GM23338 (cell line): ENCODE results near the gene GSG1L.

ENCODE experiments used
- EZH2 ChIP-seq: fragments of 200-600 bp; sonication (generic); IDR thresholded peaks from one replicate; pipeline ENCODE4 v1.8.0; 2017; ENCODE audit warnings: antibody characterized with exemption, mild to moderate bottlenecking, low read depth; ENCODE audit not compliant: unreplicated experiment
- POLR2AphosphoS5 ChIP-seq: IDR thresholded peaks from 2 replicates; pipeline ENCODE4 v1.6.1; 2016; ENCODE audit warnings: antibody characterized with exemption, low read depth
- STAT1 ChIP-seq: IDR thresholded peaks from one replicate; pipeline ENCODE4 v1.6.1; 2016; ENCODE audit warnings: antibody characterized with exemption; ENCODE audit not compliant: unreplicated experiment
- TF ChIP-seq, protein P1 (sequence below): IDR thresholded peaks from one replicate; pipeline ENCODE4 v1.6.1; 2018; ENCODE audit warnings: antibody characterized with exemption; ENCODE audit not compliant: unreplicated experiment
- TF ChIP-seq, protein P2 (sequence below), 2 experiments: fragments of 200-600 bp in 1 of 2; sonication (generic) in 1 of 2; conservative IDR thresholded peaks; 2 replicates each; pipeline versions ENCODE4 v1.5.1 to v1.6.1; 2016 to 2017; ENCODE audit warnings: antibody characterized with exemption in 2 of 2, low read depth in 2 of 2, mild to moderate bottlenecking in 2 of 2, moderate library complexity in 1 of 2

DNA sequence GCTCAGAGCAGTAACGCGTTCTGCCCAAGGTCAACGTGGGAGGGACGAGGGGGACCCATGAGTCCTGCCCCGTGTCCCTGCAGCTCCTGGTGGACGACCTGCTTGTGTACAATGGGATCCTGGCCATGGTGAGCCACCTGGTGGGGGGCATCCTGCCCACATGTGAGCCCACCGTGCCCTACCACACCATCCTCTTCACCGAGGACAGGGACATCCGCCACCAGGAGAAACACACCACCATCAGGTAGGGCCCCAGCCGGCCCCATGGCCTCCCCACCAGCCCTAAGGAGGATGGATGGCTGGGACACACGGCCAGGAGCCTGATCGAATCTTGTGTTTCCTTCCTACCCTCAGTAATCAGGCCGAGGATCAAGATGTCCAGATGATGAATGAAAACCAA is 286.0 kb downstream of the GSG1L start:
- TF ChIP-seq, protein P1, sequence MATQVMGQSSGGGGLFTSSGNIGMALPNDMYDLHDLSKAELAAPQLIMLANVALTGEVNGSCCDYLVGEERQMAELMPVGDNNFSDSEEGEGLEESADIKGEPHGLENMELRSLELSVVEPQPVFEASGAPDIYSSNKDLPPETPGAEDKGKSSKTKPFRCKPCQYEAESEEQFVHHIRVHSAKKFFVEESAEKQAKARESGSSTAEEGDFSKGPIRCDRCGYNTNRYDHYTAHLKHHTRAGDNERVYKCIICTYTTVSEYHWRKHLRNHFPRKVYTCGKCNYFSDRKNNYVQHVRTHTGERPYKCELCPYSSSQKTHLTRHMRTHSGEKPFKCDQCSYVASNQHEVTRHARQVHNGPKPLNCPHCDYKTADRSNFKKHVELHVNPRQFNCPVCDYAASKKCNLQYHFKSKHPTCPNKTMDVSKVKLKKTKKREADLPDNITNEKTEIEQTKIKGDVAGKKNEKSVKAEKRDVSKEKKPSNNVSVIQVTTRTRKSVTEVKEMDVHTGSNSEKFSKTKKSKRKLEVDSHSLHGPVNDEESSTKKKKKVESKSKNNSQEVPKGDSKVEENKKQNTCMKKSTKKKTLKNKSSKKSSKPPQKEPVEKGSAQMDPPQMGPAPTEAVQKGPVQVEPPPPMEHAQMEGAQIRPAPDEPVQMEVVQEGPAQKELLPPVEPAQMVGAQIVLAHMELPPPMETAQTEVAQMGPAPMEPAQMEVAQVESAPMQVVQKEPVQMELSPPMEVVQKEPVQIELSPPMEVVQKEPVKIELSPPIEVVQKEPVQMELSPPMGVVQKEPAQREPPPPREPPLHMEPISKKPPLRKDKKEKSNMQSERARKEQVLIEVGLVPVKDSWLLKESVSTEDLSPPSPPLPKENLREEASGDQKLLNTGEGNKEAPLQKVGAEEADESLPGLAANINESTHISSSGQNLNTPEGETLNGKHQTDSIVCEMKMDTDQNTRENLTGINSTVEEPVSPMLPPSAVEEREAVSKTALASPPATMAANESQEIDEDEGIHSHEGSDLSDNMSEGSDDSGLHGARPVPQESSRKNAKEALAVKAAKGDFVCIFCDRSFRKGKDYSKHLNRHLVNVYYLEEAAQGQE = no peak
- TF ChIP-seq EZH2 = no peak
- TF ChIP-seq, protein P2, sequence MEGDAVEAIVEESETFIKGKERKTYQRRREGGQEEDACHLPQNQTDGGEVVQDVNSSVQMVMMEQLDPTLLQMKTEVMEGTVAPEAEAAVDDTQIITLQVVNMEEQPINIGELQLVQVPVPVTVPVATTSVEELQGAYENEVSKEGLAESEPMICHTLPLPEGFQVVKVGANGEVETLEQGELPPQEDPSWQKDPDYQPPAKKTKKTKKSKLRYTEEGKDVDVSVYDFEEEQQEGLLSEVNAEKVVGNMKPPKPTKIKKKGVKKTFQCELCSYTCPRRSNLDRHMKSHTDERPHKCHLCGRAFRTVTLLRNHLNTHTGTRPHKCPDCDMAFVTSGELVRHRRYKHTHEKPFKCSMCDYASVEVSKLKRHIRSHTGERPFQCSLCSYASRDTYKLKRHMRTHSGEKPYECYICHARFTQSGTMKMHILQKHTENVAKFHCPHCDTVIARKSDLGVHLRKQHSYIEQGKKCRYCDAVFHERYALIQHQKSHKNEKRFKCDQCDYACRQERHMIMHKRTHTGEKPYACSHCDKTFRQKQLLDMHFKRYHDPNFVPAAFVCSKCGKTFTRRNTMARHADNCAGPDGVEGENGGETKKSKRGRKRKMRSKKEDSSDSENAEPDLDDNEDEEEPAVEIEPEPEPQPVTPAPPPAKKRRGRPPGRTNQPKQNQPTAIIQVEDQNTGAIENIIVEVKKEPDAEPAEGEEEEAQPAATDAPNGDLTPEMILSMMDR (conservative IDR thresholded peaks at IDR 0.05; ENCODE audit: low read depth in 2 of 2) = no peak
- TF ChIP-seq POLR2AphosphoS5 = no peak
- no peak for TF ChIP-seq STAT1
